Heart left ventricle (tissue), 13 donors: ENCODE results near the gene ACBD7.

Experiments used
- CTCF ChIP-seq, 12 donors: fragments of 200-600 bp; sonication (generic) in 4 of 12; IDR thresholded peaks; one replicate each; pipeline versions ENCODE4 v1.5.0 to v1.8.0; 2018 to 2022; ENCODE audit warnings: antibody characterized with exemption in 12 of 12, mild to moderate bottlenecking in 5 of 12
- POLR2A ChIP-seq, 2 donors: fragments of 450-650 bp; IDR thresholded peaks; one replicate each; pipeline ENCODE4 v1.6.1; 2017; ENCODE audit warnings: antibody characterized with exemption in 2 of 2, mild to moderate bottlenecking in 2 of 2, moderate library complexity in 2 of 2
- donor health status: ischemic (EF 13 %, LVEDD 7.1; RV severe dilation, severe dysfunction).
- donor health status: DM: no; HTN: yes; CAD: no.
- donor health status: DM: no; HTN: no; CAD: no.
- donor health status: ischemic (EF 25% LVEDD 6.9; RV normal size, moderate dysfunction).
- donor health status: ischemic (EF 25% LVEDD 5.7; RV mildly dilated, moderate dysfunction).
- donor health status: ischemic (EF 35%, LVEDD 5.7; RV mildly dilated, moderate dysfunction).
- donor health status: nonischemic (EF 11% LVEDD 7.7; RV severe dilation, severe dysfunction).
- donor health status: DM: yes; HTN: yes; CAD: no.
- donor health status: PGD.
- donor health status: ischemic (EF 29% LVEDD 5.4; RV normal size, mild dysfunction).
- donor health status: nonischemic (EF 23%, LVEDD 6.1; RV moderate dilation, normal function).

- TF ChIP-seq CTCF (IDR thresholded peaks at IDR 0.05) (no peak), POLR2A (IDR thresholded peaks at IDR 0.05) (no peak)
These were observed 47.8 kb upstream of the ACBD7 start for GRCh38 chr10:15136129-15137035.
